ENCODE measurements around the gene MCAT.

DNA sequence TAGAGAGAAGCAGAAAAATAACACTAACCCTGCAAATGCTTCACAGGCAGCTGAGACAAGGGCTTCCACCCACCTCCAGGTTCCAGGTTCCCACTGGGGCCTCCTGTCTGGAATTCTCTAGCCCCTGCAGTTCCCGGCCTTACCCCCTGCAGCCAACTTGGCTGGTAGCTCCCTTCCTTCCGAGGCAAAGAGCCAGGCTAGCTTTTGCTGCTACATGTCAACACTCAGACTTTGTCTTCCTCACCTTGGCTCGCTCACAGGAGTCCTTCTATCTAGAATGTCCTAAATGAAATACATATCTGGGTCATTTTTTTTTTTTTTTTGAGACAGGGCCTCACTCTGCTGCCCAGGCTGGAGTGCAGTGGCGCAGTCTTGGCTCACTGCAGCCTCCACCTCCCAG lies 44.1 kb downstream of the MCAT start:
- TF ChIP-seq POLR2A (IDR thresholded peaks at IDR 0.05), result no peak
- TF ChIP-seq EP300 (IDR thresholded peaks at IDR 0.05), result no peak

All from gastroesophageal sphincter (tissue), 2 donors.